H9 (cell line): Measurements from ENCODE around the gene INSRR. TPM values are rescaled to one million over a fixed set of nuclear protein-coding genes. Genes with fewer than 3 reads are reported as not detected.

Source experiments
- DNase-seq: peaks from one replicate; pipeline ENCODE4 v3.0.0-alpha.2; 2017
- H2AFZ ChIP-seq: one replicate; pipeline ENCODE4 v1.6.1; 2013; ENCODE audit warnings: mild to moderate bottlenecking, low read length, control low read depth, moderate library complexity
- H2AK5ac ChIP-seq: 2 replicates; pipeline ENCODE4 v1.6.1; 2013; ENCODE audit warnings: low read length, control low read depth, mixed read lengths; ENCODE audit not compliant: insufficient read length
- H2BK120ac ChIP-seq: one replicate; pipeline ENCODE4 v1.6.1; 2013; ENCODE audit warnings: low read depth, mild to moderate bottlenecking, low read length, control low read depth, inconsistent platforms; ENCODE audit not compliant: poor library complexity, severe bottlenecking
- H2BK12ac ChIP-seq: 2 replicates; pipeline ENCODE4 v1.6.1; 2013; ENCODE audit warnings: low read length, control low read depth, mixed read lengths, low read depth; ENCODE audit not compliant: insufficient read length
- H2BK15ac ChIP-seq: 2 replicates; pipeline ENCODE4 v1.6.1; 2013; ENCODE audit warnings: low read depth, low read length, control low read depth
- H2BK20ac ChIP-seq: one replicate; pipeline ENCODE4 v1.6.1; 2013; ENCODE audit warnings: low read depth, mild to moderate bottlenecking, low read length, control low read depth, inconsistent platforms; ENCODE audit not compliant: poor library complexity, severe bottlenecking
- H2BK5ac ChIP-seq: 2 replicates; pipeline ENCODE4 v1.6.1; 2013; ENCODE audit warnings: low read length, control low read depth, mixed read lengths; ENCODE audit not compliant: insufficient read length
- H3K14ac ChIP-seq: 2 replicates; pipeline ENCODE4 v1.6.1; 2013; ENCODE audit warnings: low read length, control low read depth; ENCODE audit not compliant: insufficient read depth
- H3K18ac ChIP-seq: 2 replicates; pipeline ENCODE4 v1.6.1; 2013; ENCODE audit warnings: low read depth, mild to moderate bottlenecking, mixed read lengths, low read length, control low read depth; ENCODE audit not compliant: insufficient read length
- H3K23ac ChIP-seq: 2 replicates; pipeline ENCODE4 v1.6.1; 2013; ENCODE audit warnings: low read length, control low read depth, mixed read lengths, low read depth; ENCODE audit not compliant: insufficient read length
- H3K23me2 ChIP-seq: 2 replicates; pipeline ENCODE4 v1.6.1; 2013; ENCODE audit warnings: low read depth, mild to moderate bottlenecking, mixed read lengths, low read length, control low read depth; ENCODE audit not compliant: insufficient read length, poor library complexity, severe bottlenecking
- H3K27ac ChIP-seq: 2 replicates; pipeline ENCODE4 v1.5.1; 2013; ENCODE audit warnings: low read length, control low read depth, mixed read lengths, low read depth; ENCODE audit not compliant: insufficient read length
- H3K27me3 ChIP-seq: 2 replicates; pipeline ENCODE4 v1.6.1; 2013; ENCODE audit warnings: low read length, control low read depth, inconsistent platforms; ENCODE audit not compliant: insufficient read depth
- H3K4ac ChIP-seq: 2 replicates; pipeline ENCODE4 v1.6.1; 2013; ENCODE audit warnings: low read depth, mild to moderate bottlenecking, control low read depth, inconsistent platforms, low read length, moderate library complexity
- H3K4me1 ChIP-seq: 2 replicates; pipeline ENCODE4 v1.6.1; 2013; ENCODE audit warnings: low read length, control low read depth, inconsistent platforms; ENCODE audit not compliant: insufficient read depth
- H3K4me2 ChIP-seq: 2 replicates; pipeline ENCODE4 v1.6.1; 2013; ENCODE audit warnings: low read length, control low read depth, mixed read lengths; ENCODE audit not compliant: insufficient read length, insufficient read depth
- H3K56ac ChIP-seq: 2 replicates; pipeline ENCODE4 v1.6.1; 2013; ENCODE audit warnings: low read depth, mild to moderate bottlenecking, mixed read lengths, low read length, control low read depth; ENCODE audit not compliant: insufficient read length
- H3K79me1 ChIP-seq: 2 replicates; pipeline ENCODE4 v1.6.1; 2013; ENCODE audit warnings: low read depth, mild to moderate bottlenecking, moderate library complexity, low read length, control low read depth, inconsistent platforms; ENCODE audit not compliant: insufficient read depth, poor library complexity, severe bottlenecking
- H3K79me2 ChIP-seq: 2 replicates; pipeline ENCODE4 v1.6.1; 2013; ENCODE audit warnings: low read length, control low read depth, inconsistent platforms; ENCODE audit not compliant: insufficient read depth
- H3K9ac ChIP-seq: 2 replicates; pipeline ENCODE4 v1.6.1; 2013; ENCODE audit warnings: low read length, control low read depth, mixed read lengths; ENCODE audit not compliant: insufficient read length; ENCODE audit errors: extremely low read depth
- H3K9me3 ChIP-seq: one replicate; pipeline ENCODE4 v1.6.1; 2013; ENCODE audit warnings: low read depth, low read length, inconsistent platforms; ENCODE audit not compliant: control insufficient read depth
- H3T11ph ChIP-seq: one replicate; pipeline ENCODE4 v1.6.1; 2013; ENCODE audit warnings: mild to moderate bottlenecking, low read length, control low read depth, inconsistent platforms
- H4K20me1 ChIP-seq: one replicate; pipeline ENCODE4 v1.6.1; 2013; ENCODE audit not compliant: control insufficient read depth, insufficient read length, insufficient read depth
- H4K5ac ChIP-seq: 2 replicates; pipeline ENCODE4 v1.6.1; 2013; ENCODE audit warnings: low read depth, mild to moderate bottlenecking, mixed read lengths, low read length, control low read depth; ENCODE audit not compliant: insufficient read length
- H4K8ac ChIP-seq: replicated peaks from 2 replicates; pipeline ENCODE4 v1.6.1; 2013; ENCODE audit warnings: low read length, control low read depth, mixed read lengths, low read depth; ENCODE audit not compliant: insufficient read length
- H4K91ac ChIP-seq: 2 replicates; pipeline ENCODE4 v1.6.1; 2013; ENCODE audit warnings: low read depth, mild to moderate bottlenecking, moderate library complexity, mixed read lengths, low read length, control low read depth; ENCODE audit not compliant: insufficient read length
- H3K27ac Mint-ChIP-seq, 3 experiments: 2 replicates in 2 of 3; 3 replicates in 1 of 3; pipeline ENCODE4 v1.8.0; 2020 to 2021; ENCODE audit warnings: mixed read lengths in 3 of 3, mild to moderate bottlenecking in 1 of 3, moderate library complexity in 1 of 3
- H3K27me3 Mint-ChIP-seq: 2 replicates; pipeline ENCODE4 v1.8.0; 2021; ENCODE audit warnings: low read depth, mild to moderate bottlenecking, moderate library complexity, mixed read lengths
- H3K36me3 Mint-ChIP-seq, 3 experiments: 2 replicates in 2 of 3; 3 replicates in 1 of 3; pipeline ENCODE4 v1.8.0; 2020 to 2021; ENCODE audit warnings: low read depth in 3 of 3, mixed read lengths in 3 of 3; ENCODE audit not compliant: insufficient read depth in 1 of 3
- H3K4me1 Mint-ChIP-seq, 2 experiments: 2 replicates each; pipeline ENCODE4 v1.8.0; 2020; ENCODE audit warnings: mixed read lengths in 2 of 2
- H3K4me3 Mint-ChIP-seq, 2 experiments: 2 replicates in 1 of 2; 3 replicates in 1 of 2; pipeline ENCODE4 v1.8.0; 2020 to 2021; ENCODE audit warnings: mild to moderate bottlenecking in 2 of 2, mixed read lengths in 2 of 2, moderate library complexity in 1 of 2
- H3K9me3 Mint-ChIP-seq, 2 experiments: 2 replicates in 1 of 2; 3 replicates in 1 of 2; pipeline ENCODE4 v1.8.0; 2020; ENCODE audit warnings: mild to moderate bottlenecking in 2 of 2, mixed read lengths in 2 of 2, moderate library complexity in 1 of 2
- CTCF ChIP-seq: fragments of 200-600 bp; sonication (generic); conservative IDR thresholded peaks from 3 replicates; pipeline ENCODE4 v1.8.0; 2021; ENCODE audit warnings: antibody characterized with exemption, mild to moderate bottlenecking
- WGBS: extraction: QIAGEN DNeasy Blood & Tissue Kit; methylation state at CpG from one replicate; pipeline ENCODE4 v1.1.7; 2013; ENCODE audit warnings: missing lambda C conversion rate, low lambda C conversion rate, mixed read lengths; ENCODE audit not compliant: insufficient read length; ENCODE audit errors: extremely low coverage; 5-methylcytosine and 5-hydroxymethylcytosine counted together
- total RNA-seq: library from RNA; stranded (reverse); gene quantifications from 2 replicates; pipeline ENCODE4 v1.2.1, GENCODE V29; 2021

Gene INSRR
- total RNA-seq, 1 experiment from 2014 or later: not detected

- Histone ChIP-seq H2BK120ac (no peak overlapping the region), H4K91ac (no peak overlapping the region), H2BK20ac (no peak overlapping the region), H3K9me3 (no peaks in the 10 kb centered on the region), H2AFZ (no peak overlapping the region), H2BK5ac (no peak overlapping the region), H3K23me2 (no peaks in the 10 kb centered on the region), H3K27me3 (no peaks in the 10 kb centered on the region; the same call in 1 of the 2 replicates), H4K5ac (no peak overlapping the region), H2BK12ac (no peak overlapping the region), H3K4me1 (no peaks in the 10 kb centered on the region), H3K56ac (no peak overlapping the region), H2BK15ac (no peak overlapping the region), H3T11ph (no peak overlapping the region), H3K23ac (no peak overlapping the region), H4K20me1 (no peaks in the 10 kb centered on the region), H4K8ac (no peak overlapping the region), H3K18ac (no peak overlapping the region), H2AK5ac (no peak overlapping the region), H3K27ac (no peak overlapping the region), H3K9ac (no peak overlapping the region), H3K4ac (no peak overlapping the region), H3K14ac (no peak overlapping the region), H3K4me2 (no peak overlapping the region), H3K79me1 (no peaks in the 10 kb centered on the region), H3K79me2 (no peaks in the 10 kb centered on the region)
- Mint-ChIP-seq H3K4me3 (no peak overlapping the region), H3K27ac (no peak overlapping the region), H3K9me3 (no peaks in the 10 kb centered on the region), H3K36me3 (no peaks in the 10 kb centered on the region), H3K27me3 (peaks cover 43% of the 10 kb centered on the region), H3K4me1 (peaks cover 12 to 27% of the 10 kb centered on the region in 2 experiments)
- no CpG with 5 or more reads among the region's 4 CpGs for WGBS
- no peak for DNase-seq
- no peak for TF ChIP-seq CTCF
These were observed 42.6 kb upstream of the INSRR start for GRCh38 chr1:156901590-156901900.
